Gastroesophageal sphincter (tissue), 4 donors: Measurements from ENCODE around the gene CAMKMT. TPM values are rescaled to one million over a fixed set of nuclear protein-coding genes. Genes with fewer than 3 reads are reported as not detected.

ENCODE experiments used
- ATAC-seq: fragments of 150-250 bp; one replicate; pipeline ENCODE4 v1.9.1; 2016; ENCODE audit warnings: mild to moderate bottlenecking, moderate library complexity
- H3K27ac ChIP-seq, 4 donors: fragments of 200-600 bp; sonication (generic) in 3 of 4; 1 replicate in 3 of 4; 2 replicates in 1 of 4; pipeline ENCODE4 v1.5.1; 2016 to 2019
- H3K27me3 ChIP-seq: fragments of 200-600 bp; sonication (generic); one replicate; pipeline ENCODE4 v1.5.1; 2019
- H3K36me3 ChIP-seq, 2 donors: fragments of 200-600 bp; sonication (generic); one replicate each; pipeline ENCODE4 v1.5.1; 2019; ENCODE audit warnings: control low read depth in 1 of 2
- H3K4me1 ChIP-seq, 3 donors: fragments of 200-600 bp; sonication (generic); 1 replicate in 2 of 3; 2 replicates in 1 of 3; pipeline ENCODE4 v1.5.1; 2016 to 2019; ENCODE audit warnings: control low read depth in 2 of 3
- H3K4me3 ChIP-seq, 2 donors: fragments of 200-600 bp; sonication (generic); one replicate each; pipeline ENCODE4 v1.5.1; 2019; ENCODE audit warnings: mild to moderate bottlenecking in 1 of 2, moderate library complexity in 1 of 2
- H3K9me3 ChIP-seq, 3 donors: fragments of 200-600 bp; sonication (generic); one replicate each; pipeline ENCODE4 v1.5.1; 2017 to 2019; ENCODE audit warnings: control low read depth in 2 of 3
- EP300 ChIP-seq: sonication (generic); formaldehyde crosslinking; IDR thresholded peaks from one replicate; pipeline ENCODE4 v1.6.1; 2017; ENCODE audit warnings: antibody characterized with exemption, mild to moderate bottlenecking
- POLR2A ChIP-seq, 2 donors: fragments of 450-650 bp; IDR thresholded peaks; one replicate each; pipeline ENCODE4 v1.6.1; 2017; ENCODE audit warnings: antibody characterized with exemption in 2 of 2, mild to moderate bottlenecking in 2 of 2, moderate library complexity in 1 of 2
- POLR2AphosphoS5 ChIP-seq: sonication (generic); formaldehyde crosslinking; IDR thresholded peaks from one replicate; pipeline ENCODE4 v1.6.1; 2017; ENCODE audit warnings: antibody characterized with exemption
- WGBS, 2 donors: methylation state at CpG; one replicate each; pipeline ENCODE4 v1.1.5; 2018; ENCODE audit warnings: low coverage in 1 of 2; 5-methylcytosine and 5-hydroxymethylcytosine counted together
- total RNA-seq, 4 donors: library from RNA; depleted of rRNA; stranded (reverse); fragments of >200 nt; gene quantifications; one replicate each; pipeline ENCODE4 v1.1.0, GENCODE V29; 2016
- TF ChIP-seq, protein P1 (sequence below), 4 experiments: fragments of 200-600 bp in 2 of 4; fragments of 450-650 bp in 2 of 4; sonication (generic) in 1 of 4; IDR thresholded peaks; one replicate each; pipeline ENCODE4 v1.5.1; 2017 to 2019; ENCODE audit warnings: antibody characterized with exemption in 4 of 4, mild to moderate bottlenecking in 2 of 4, moderate library complexity in 2 of 4

The CAMKMT gene
- total RNA-seq, 4 donors from 2014 or later = 4.2 to 19.5 (median 11.0) TPM

DNA sequence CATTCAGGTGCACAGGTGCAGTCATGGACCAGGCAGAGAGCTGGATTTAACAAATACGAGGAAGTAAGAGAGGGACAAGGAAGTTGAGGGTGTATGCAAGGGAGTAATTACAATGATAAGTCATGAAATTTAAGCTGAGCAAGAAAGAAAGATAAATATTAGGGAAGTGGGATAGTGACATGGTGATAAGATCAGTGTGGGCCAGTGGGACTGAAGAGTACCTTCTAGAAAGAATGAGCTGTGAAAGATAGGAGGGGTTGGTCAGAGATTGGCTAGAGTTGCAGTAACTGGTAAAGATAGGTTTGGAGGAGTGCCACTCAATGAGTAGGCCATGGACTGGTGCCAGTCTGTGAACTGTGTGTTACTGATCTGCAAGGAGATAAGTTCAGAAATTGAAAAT lies 378.9 kb downstream of the CAMKMT start:
- Histone ChIP-seq H3K36me3 (no peaks in the 10 kb centered on the region), H3K27ac (no peak overlapping the region), H3K4me1 (peaks cover 0 to 10% (median 2%) of the 10 kb centered on the region in 3 donors), H3K9me3 (peaks cover 0 to 14% (median 0%) of the 10 kb centered on the region in 3 donors), H3K27me3 (no peaks in the 10 kb centered on the region), H3K4me3 (no peak overlapping the region)
- no peak for ATAC-seq
- TF ChIP-seq, protein P1, sequence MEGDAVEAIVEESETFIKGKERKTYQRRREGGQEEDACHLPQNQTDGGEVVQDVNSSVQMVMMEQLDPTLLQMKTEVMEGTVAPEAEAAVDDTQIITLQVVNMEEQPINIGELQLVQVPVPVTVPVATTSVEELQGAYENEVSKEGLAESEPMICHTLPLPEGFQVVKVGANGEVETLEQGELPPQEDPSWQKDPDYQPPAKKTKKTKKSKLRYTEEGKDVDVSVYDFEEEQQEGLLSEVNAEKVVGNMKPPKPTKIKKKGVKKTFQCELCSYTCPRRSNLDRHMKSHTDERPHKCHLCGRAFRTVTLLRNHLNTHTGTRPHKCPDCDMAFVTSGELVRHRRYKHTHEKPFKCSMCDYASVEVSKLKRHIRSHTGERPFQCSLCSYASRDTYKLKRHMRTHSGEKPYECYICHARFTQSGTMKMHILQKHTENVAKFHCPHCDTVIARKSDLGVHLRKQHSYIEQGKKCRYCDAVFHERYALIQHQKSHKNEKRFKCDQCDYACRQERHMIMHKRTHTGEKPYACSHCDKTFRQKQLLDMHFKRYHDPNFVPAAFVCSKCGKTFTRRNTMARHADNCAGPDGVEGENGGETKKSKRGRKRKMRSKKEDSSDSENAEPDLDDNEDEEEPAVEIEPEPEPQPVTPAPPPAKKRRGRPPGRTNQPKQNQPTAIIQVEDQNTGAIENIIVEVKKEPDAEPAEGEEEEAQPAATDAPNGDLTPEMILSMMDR (IDR thresholded peaks at IDR 0.05) = no peak
- TF ChIP-seq EP300 (no peak), POLR2A (IDR thresholded peaks at IDR 0.05) (no peak), POLR2AphosphoS5 (no peak)
- WGBS, 2 donors = 89% methylated on average over 1 of the region's 1 CpG

DNA sequence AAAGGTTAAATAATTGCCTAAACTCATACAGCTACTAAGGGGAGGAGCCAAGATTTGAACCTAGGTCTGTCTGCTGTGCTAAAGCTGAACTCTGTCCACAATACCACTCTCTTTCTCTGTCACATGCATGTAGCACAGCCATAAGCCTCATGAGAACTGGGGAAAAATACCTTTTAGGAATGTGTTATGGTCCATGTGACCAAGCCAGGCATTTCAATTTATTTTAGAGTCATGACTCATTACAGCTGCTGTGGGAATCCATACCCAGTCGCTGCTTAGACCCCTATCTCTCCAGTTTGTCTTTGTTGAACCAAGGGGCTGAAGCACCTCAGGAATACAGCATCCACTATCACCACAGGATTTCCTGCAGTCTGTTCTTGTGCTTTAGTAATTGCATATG lies 379.8 kb downstream of the CAMKMT start:
- 86% methylated on average over 1 of the region's 1 CpG; no CpG with 5 or more reads in 1 of the 2 donors for WGBS, 2 donors
- peaks cover 0 to 6% (median 0%) of the 10 kb centered on the region in 3 donors for H3K9me3 ChIP-seq
- H3K27me3 ChIP-seq = no peaks in the 10 kb centered on the region
- TF ChIP-seq POLR2A (IDR thresholded peaks at IDR 0.05) (no peak), POLR2AphosphoS5 (no peak), EP300 (no peak)
- TF ChIP-seq, protein P1 (IDR thresholded peaks at IDR 0.05) = no peak
- H3K4me3 ChIP-seq = no peak overlapping the region
- H3K36me3 ChIP-seq = no peaks in the 10 kb centered on the region
- H3K27ac ChIP-seq = no peak overlapping the region
- no peak for ATAC-seq
- H3K4me1 ChIP-seq = peaks cover 0 to 18% (median 8%) of the 10 kb centered on the region in 3 donors

DNA sequence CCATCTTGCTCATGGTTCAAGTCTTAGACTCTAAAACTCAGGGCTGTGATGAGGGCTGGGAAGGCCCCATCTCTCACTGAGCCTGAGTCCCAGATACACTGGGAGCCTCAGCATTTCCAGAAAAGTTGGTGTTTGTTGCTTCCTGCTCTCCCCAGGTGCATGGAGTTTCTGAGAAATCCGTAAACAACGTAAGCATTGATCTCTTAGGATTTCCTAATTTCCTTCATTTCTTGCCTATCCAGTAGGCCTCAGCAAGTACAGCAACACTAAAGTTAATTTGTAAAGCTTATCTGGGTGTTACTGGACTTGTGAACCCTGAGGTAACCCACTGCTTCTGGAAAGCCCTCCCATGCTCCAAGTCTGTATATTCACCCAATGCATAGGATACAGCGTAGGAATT lies 380.3 kb downstream of the CAMKMT start:
- H3K9me3 ChIP-seq = peaks cover 0 to under 1% (median 0%) of the 10 kb centered on the region in 3 donors
- no peak for TF ChIP-seq POLR2A (IDR thresholded peaks at IDR 0.05)
- no peak for TF ChIP-seq POLR2AphosphoS5
- no peak for TF ChIP-seq EP300
- TF ChIP-seq, protein P1 (IDR thresholded peaks at IDR 0.05) = no peak
- H3K27ac ChIP-seq = no peak overlapping the region
- ATAC-seq = no peak
- no peaks in the 10 kb centered on the region for H3K36me3 ChIP-seq
- no peaks in the 10 kb centered on the region for H3K27me3 ChIP-seq
- H3K4me3 ChIP-seq = no peak overlapping the region
- 100% methylated on average over 1 to 3 of the region's 3 CpGs for WGBS, 2 donors
- peaks cover 0 to 23% (median 8%) of the 10 kb centered on the region in 3 donors for H3K4me1 ChIP-seq

DNA sequence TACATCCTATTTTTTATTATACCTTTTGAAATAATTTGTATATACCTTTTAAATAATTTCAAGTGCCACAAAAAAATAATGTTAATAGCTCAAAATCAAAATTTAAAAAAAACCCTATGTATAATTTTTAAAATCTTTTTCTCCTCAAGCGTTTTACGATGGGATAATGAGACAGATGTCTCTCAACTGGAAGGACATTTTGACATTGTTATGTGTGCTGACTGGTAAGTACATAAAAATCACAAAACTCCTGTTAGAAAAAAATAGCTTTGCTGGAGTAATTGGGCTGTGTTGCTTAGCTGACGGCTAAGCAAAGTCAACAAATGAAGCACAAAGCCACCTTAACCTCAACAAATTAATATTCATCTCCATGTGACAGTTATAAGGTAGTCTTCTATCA lies 381.7 kb downstream of the CAMKMT start:
- Histone ChIP-seq H3K36me3 (no peaks in the 10 kb centered on the region), H3K4me3 (no peak overlapping the region), H3K27ac (no peak overlapping the region), H3K27me3 (no peaks in the 10 kb centered on the region), H3K9me3 (no peaks in the 10 kb centered on the region), H3K4me1 (peaks cover 0 to 23% (median 8%) of the 10 kb centered on the region in 3 donors)
- 96 to 100% methylated on average over 3 of the region's 3 CpGs for WGBS, 2 donors
- no peak for TF ChIP-seq POLR2AphosphoS5
- TF ChIP-seq, protein P1 (IDR thresholded peaks at IDR 0.05) = no peak
- TF ChIP-seq EP300 = no peak
- TF ChIP-seq POLR2A (IDR thresholded peaks at IDR 0.05) = no peak
- no peak for ATAC-seq
